Activated CD4-positive, alpha-beta T cell treated with anti-CD3 and anti-CD28 coated beads, Interleukin-2, Interleukin-6, amounts not matched to agents 100 ng/mL and 50 ng/mL, durations not matched to agents 16 hours and 8 hours (primary cell): ENCODE measurements around the gene GRK7.
"Not testable (repeated sequence)": the region's sequence is repeated elsewhere in the genome, so short reads cannot be mapped to it uniquely, and the experiment has no call there.

Experiments
- DNase-seq: peaks from one replicate; pipeline ENCODE4 v3.0.0-alpha.2; 2020

GRK7 gene

DNA sequence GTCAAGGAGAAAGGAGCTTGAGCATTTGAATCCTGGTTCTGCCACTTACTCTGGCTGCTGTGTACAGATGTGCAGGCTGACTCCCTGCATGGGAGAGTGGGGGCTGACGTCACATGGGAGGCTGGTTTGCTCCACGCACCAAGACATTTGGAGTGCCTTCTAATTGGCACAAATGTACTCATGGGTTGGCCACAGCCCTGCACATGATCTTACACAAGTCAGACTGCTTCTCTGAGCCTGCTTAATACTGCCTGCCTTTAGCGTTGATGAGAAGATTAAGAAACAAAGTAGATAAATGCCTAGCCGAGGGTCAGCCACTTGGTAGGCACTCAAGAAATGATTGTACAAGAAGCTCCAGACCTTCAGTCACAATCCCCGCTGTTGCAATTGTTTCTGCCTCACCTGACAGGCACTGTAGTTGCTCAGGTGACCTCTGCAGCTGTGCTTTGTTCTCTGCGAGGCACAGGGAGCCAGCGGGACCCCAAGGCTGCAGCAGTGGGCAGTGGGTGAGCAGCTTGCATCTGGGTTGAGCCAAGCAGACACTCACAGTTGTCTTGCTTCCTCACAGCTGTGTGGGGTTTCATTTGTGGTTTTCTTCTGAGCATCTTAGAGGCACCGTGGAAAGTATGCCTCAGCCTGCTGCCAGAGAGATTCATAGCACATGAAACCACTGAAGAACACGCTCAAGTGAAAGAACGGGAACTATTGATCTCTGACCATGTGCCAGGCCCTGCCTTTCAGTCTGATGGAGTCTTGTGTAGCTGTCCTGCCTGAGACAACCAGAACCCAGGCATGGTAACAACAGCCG, 33.1 kb downstream of the GRK7 start:
- peak; percentile 91 for DNase-seq

DNA sequence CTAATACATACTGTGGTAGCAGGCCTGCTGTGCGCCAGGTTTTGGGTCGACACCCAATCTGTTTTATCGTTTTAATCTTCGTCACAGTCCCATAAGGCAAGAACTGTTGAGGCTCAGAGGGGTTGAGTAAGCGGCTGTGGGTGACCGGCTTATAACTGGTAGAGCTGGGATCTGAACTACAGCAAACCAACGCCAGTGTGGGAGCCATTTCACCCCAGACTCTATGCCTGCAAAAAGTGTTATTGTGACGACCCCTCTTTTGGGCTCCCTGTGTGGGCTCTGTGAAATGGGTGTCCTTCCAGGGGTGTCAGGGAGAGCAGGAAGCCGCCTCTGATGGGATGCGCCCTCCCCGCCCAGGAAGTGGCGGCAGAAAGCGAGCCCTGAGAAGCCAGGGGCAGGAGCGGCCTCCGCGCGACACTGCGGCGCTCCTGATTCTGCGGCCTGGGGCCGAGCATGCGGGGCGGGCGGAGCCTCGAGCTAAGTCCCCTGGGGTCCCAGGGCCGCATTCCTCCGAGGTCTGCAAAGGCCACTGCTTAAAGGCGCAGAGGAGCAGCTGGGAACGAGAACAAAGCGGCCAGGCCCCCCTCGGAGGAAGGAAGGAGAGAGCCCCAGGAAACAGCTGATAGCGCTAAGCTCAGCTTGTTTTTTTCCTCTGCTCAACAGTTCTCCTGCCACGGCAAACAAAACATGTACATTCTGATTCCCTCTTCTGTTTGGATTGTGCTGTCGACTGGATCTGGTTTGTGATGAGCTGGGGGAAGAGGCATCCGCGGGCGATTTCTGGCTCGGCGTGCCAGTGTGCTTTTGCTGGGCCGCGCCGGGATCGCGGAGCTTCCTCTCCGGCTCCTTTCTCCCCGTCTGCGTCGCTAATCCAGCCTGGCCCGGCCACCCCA, 33.9 kb downstream of the GRK7 start:
- DNase-seq = peak; percentile 61

DNA sequence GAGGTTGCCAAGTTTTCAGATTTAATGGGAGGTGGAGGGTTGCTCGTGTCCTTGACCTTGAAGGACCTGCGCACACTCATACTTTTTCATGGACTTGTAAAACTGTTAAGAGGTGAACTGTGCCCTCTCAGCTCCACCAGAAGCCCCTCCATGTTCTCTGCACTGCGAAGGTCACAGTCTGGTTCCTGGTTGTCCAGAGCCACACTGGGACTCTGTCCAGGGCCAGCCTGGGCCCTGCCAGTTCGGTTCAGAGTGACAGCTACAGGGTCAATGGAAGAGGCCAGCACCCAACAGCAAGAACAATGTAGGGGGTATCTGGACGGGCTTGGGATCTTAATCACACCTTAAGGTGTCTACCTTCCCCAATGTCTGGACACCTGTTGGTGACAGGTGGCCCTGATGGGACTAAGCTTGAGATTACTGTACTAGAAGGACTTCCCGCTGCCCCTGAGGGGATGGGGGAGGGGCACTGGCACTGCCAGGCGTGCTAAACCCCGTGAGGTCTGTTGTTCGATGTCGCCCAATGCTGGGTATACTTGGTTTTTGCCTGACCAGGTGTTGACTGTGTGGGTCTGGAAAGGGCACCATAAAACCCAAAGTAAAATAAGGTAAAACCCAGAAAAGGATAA, 34.7 kb downstream of the GRK7 start:
- DNase-seq = no peak

DNA sequence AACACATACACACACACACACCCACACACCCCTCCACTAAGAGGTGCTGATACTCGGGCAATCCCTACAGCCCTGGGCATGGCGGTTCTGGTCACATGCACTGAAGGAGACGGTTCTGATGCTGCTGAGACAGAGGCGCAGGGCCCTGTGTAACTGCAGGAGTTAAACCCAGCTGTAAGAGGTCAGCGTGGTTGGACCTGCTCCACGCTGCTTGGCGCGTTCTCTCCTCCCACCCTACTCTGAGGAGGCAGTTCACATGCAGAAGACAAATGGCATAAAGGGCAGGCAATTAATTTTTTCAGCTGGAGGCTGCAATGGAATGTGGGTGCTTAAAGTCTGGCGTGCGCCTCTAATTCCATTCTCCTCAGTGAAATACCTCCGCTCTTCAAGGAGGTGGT, 35.2 kb downstream of the GRK7 start:
- no peak for DNase-seq

DNA sequence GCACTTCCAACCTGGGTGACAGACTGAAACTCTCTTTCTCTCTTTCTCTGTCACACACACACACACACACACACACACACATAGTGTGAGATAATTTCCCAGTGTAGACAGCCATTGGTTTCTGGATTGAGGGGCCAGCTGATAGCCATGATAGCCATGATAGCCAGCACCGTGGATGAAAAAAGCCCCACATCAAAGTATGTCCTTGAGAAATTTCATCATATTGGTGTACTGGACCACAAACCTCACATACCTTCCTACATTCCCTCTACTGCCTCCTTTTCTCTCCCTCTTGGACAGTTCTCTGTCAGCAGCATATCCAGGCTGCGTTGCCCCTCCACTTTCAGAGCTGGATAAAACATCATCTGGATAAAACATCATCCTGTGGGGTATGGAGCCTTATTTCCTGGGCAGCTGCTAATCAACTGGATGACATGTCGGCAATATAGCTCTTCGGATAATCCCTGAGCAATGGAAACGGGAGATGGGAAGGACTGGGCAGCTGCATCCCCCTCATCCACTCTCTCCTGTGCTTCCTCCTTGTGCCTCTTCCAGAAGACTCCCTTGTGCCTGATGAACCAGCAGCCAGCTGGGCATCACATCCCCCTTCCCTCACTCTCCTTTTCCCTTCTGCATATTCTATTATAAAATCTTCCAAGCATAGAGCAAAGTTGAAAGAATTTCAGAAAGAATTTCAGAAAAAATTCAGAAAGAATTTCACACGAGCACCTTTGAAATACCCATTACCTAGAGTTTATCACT, 39.3 kb downstream of the GRK7 start:
- DNase-seq = no peak

DNA sequence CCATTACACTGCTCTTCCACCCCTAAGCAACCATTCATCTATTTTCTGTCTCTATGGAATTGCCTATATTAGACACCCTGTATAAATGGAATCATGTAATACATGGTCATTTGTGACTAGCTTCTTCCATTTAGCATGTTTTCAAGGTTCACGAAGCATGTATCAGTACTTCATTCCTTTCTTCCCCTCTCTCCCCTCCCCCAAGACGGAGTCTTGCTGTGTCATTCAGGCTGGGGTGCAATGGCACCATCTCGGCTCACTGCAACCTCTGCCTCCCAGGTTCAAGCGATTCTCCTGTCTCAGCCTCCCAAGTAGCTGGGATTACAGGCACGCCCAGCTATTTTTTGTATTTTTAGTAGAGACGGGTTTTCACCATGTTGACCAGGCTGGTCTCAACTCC, 40.3 kb downstream of the GRK7 start:
- not testable (repeated sequence) for DNase-seq

DNA sequence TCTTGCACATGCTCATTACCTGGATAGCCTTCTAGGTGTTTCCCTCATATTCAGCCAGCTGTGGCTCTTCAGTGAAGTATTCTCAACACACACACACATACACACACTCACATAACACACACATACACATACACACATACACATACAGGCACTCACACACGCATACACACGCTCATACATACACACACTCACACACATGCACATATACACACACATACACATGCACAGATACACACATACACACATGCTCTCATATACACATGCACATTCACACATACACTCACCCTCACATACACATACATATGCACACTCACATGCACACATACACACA, 41.2 kb downstream of the GRK7 start:
- DNase-seq = no peak

DNA sequence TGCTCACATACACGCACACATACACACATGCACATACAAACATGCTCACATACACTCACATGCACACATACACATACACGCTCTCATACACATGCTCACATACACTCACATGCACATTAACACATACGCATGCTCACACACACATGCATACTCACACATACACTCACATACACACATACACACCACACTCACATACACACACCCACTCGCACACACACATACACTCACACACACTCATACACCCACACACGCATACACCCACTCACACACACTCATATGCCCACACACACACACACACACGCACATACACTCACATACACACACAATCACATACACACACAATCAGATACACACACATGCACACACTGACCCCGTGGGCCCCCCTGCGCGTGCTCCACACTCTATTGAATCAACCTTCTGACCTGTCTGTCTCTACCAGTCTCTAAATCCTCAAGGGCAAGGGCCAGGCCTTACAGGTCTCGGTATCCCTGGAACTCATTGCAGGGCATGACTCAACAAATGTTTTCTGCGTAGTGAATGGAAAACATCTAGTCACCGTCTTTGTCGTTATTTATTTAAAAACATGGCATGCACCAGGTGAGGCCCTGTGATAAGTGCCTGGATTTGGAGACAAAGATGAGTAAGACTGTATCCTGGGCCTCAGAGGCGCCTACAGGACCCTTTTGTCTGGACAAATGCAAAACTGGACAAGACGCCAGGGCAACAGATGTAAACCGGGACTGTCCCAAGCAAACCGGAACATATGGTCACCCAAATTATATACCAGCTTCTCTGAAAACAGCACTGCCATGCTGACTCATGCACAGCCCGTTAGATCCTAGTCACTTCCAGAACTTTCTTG, 41.8 kb downstream of the GRK7 start:
- no peak for DNase-seq

DNA sequence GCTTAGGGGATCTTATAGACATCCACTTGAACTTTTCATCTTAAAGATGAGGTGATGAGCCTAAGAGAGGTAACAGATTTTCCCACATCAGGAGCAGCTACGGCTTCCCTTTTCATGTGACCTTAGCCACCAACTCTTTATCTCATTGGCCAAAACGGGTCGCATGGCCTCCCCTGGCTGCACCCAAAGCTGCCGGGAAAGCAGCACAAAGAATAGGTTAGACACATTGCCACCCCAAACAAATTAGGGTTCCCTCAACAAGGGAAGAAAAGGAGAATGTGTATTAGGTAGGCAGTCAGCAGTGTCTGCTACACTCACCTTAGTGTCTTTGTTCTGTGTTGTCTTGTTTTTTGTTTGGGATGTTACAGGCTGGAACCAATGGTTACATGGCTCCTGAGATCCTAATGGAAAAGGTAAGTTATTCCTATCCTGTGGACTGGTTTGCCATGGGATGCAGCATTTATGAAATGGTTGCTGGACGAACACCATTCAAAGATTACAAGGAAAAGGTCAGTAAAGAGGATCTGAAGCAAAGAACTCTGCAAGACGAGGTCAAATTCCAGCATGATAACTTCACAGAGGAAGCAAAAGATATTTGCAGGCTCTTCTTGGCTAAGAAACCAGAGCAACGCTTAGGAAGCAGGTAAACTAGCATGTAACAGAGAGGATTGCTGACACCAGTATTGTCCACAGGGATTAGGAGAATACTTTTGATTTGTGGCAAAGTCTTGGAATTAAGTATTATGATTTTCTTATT, 44.2 kb downstream of the GRK7 start:
- DNase-seq = no peak

DNA sequence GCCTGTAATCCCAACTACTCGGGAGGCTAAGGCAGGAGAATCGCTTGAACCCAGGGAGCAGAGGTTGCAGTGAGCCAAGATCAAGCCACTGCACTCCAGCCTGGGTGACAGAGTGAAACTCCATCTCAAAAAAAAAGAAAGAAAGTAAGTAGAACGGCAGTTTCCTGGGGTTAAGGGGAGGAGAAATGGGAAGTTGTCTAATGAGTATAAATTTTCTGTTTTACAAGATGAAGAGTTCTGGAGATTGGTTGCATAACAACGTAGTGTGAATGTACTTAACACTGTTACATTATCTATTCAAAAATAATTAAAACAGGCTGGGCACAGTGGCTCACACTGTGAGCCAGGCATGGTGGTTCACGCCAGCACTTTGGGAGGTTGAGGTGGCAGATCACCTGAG, 45.4 kb downstream of the GRK7 start:
- DNase-seq = no peak

DNA sequence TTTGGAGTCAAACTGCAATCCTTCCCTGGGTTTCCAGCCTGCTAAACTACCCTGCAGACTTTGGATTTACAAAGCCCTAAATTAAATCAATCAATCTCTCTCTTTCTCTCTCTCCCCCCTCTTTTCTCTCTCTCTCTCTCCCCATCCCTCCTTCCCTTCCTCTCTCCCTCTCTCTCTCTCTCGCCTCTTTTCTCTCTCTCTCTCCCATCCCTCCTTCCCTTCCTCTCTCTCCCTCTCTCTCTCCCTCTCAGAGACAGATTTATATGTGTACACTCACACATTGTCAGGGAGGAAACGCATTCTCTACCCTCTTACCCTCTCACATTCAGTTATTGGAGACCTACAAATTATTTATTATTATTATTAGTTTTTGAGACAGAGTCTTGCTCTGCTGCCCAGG, 47.0 kb downstream of the GRK7 start:
- DNase-seq = no peak

DNA sequence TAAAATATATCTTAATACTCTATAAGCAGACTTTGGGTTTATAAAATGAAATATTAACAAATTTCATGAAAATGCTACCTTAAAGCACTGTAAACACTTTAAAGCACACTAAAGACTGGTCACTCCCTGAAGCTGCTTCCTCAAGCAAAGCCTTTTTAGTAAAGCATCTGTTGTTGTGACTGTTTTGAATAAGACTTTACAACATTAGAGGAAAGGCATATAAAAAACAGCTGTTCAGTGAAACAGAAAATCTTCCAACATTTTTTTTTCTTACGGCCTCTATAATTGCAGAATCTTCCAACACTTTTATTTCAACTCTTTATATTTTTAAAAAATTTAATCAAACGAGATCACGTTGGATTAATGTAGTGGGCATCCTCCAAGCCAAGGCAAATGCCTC, 48.1 kb downstream of the GRK7 start:
- no peak for DNase-seq

DNA sequence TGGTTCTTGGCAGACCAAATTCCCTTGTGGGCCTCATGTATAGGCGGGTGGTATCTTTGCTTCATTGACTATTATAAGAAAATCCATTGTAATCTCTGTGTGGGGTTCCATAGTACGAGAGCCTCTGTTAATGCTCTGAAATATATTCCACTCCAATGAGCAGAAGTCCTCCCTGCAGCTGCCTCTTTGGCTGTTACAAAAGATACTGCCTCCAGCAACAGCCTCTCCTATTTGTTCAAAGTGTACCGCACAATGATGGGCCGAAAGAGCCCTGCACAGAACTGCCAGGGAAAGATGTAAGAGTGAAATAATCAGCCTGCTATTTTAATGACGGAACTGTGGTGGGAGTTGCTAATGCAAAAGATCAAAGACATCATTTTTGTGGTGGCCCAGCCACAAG, 48.9 kb downstream of the GRK7 start:
- no peak for DNase-seq

DNA sequence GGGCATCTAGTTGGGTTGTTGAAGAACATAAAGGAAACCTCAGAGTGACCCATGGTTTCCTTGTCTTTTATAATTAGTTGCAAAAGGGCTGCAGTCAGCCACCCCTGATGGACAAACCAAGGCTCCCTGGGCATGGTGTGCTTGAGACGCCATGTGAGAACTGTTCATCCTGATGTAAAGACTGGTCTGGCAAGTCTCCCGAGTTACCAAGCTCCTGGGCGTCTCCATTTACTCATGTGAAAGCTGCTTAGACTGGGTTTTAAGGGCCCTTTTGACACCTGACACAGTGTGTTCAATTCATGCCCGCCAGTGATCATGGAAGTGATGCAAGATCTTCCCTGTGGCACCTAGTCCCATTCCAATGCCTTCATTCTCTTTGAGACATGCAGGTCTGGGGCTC, 49.4 kb downstream of the GRK7 start:
- no peak for DNase-seq
